SK-N-SH treated with all-trans-retinoic acid at 6 μM for 48 hours (cell line): ENCODE results near the gene PGS1.

ENCODE experiments used
- ATAC-seq: fragments of 200-7000 bp; cut with Tn5 transposase; 3 replicates; pipeline ENCODE4 v1.9.1; 2020; ENCODE audit warnings: mild to moderate bottlenecking, moderate library complexity
- ARNTL ChIP-seq: fragments of 450-650 bp; formaldehyde crosslinking; IDR thresholded peaks from 2 replicates; pipeline ENCODE4 v1.5.0; 2020; ENCODE audit warnings: low read depth, mild to moderate bottlenecking, moderate library complexity, borderline replicate concordance
- BACH2 ChIP-seq: fragments of 250-450 bp; sonication (Bioruptor Pico); IDR thresholded peaks from 2 replicates; pipeline ENCODE4 v1.9.0; 2021; ENCODE audit warnings: mild to moderate bottlenecking, borderline replicate concordance
- CSDC2 ChIP-seq: fragments of 250-450 bp; sonication (Bioruptor Pico); IDR thresholded peaks from 2 replicates; pipeline ENCODE4 v1.5.0; 2020; ENCODE audit warnings: mild to moderate bottlenecking, moderate library complexity
- ESRRG ChIP-seq: fragments of 250-450 bp; sonication (Bioruptor Pico); IDR thresholded peaks from 2 replicates; pipeline ENCODE4 v1.6.1; 2021; ENCODE audit warnings: mild to moderate bottlenecking
- GLIS3 ChIP-seq: fragments of 250-450 bp; sonication (Bioruptor Pico); IDR thresholded peaks from 2 replicates; pipeline ENCODE4 v1.5.0; 2020; ENCODE audit warnings: mild to moderate bottlenecking, moderate library complexity
- ISL1 ChIP-seq: fragments of 250-450 bp; sonication (Bioruptor Pico); IDR thresholded peaks from 2 replicates; pipeline ENCODE4 v2.1.2; 2022; ENCODE audit warnings: mild to moderate bottlenecking, moderate library complexity
- OSR1 ChIP-seq: fragments of 250-450 bp; sonication (Bioruptor Pico); IDR thresholded peaks from 2 replicates; pipeline ENCODE4 v1.8.0; 2022; ENCODE audit warnings: moderate library complexity, mild to moderate bottlenecking, inconsistent platforms
- PPARA ChIP-seq: fragments of 250-450 bp; sonication (Bioruptor Pico); IDR thresholded peaks from 2 replicates; pipeline ENCODE4 v1.5.0; 2020; ENCODE audit warnings: mild to moderate bottlenecking, borderline replicate concordance
- RARB ChIP-seq: fragments of 250-450 bp; sonication (Bioruptor Pico); IDR thresholded peaks from 2 replicates; pipeline ENCODE4 v1.8.0; 2021; ENCODE audit warnings: mild to moderate bottlenecking, moderate library complexity
- SNAI2 ChIP-seq: fragments of 250-450 bp; sonication (Bioruptor Pico); IDR thresholded peaks from 2 replicates; pipeline ENCODE4 v1.5.0; 2020; ENCODE audit warnings: mild to moderate bottlenecking, moderate library complexity
- TCF4 ChIP-seq: fragments of 250-450 bp; sonication (Bioruptor Pico); IDR thresholded peaks from 2 replicates; pipeline ENCODE4 v1.8.0; 2021; ENCODE audit warnings: mild to moderate bottlenecking, moderate library complexity, borderline replicate concordance
- TOX ChIP-seq: fragments of 250-450 bp; sonication (Bioruptor Pico); IDR thresholded peaks from 2 replicates; pipeline ENCODE4 v1.8.0; 2021; ENCODE audit warnings: mild to moderate bottlenecking, moderate library complexity, borderline replicate concordance
- ZC3H10 ChIP-seq: fragments of 250-450 bp; sonication (Bioruptor Pico); IDR thresholded peaks from 2 replicates; pipeline ENCODE4 v1.5.1; 2021; ENCODE audit warnings: mild to moderate bottlenecking, moderate library complexity
- ZFP30 ChIP-seq: fragments of 450-650 bp; formaldehyde crosslinking; IDR thresholded peaks from 2 replicates; pipeline ENCODE4 v1.5.0; 2022; ENCODE audit warnings: mild to moderate bottlenecking, moderate library complexity
- ZNF565 ChIP-seq: fragments of 450-650 bp; formaldehyde crosslinking; conservative IDR thresholded peaks from 2 replicates; pipeline ENCODE4 v1.5.0; 2020; ENCODE audit warnings: low read depth, mild to moderate bottlenecking, moderate library complexity
- ZNF70 ChIP-seq: fragments of 450-650 bp; formaldehyde crosslinking; IDR thresholded peaks from 2 replicates; pipeline ENCODE4 v1.5.0; 2020; ENCODE audit warnings: mild to moderate bottlenecking, moderate library complexity
- ZNF8 ChIP-seq: fragments of 450-650 bp; formaldehyde crosslinking; IDR thresholded peaks from 2 replicates; pipeline ENCODE4 v1.5.0; 2020; ENCODE audit warnings: mild to moderate bottlenecking, moderate library complexity
- TF ChIP-seq, protein P1 (sequence below): fragments of 250-450 bp; sonication (Bioruptor Pico); IDR thresholded peaks from 2 replicates; pipeline ENCODE4 v1.5.0; 2020; ENCODE audit warnings: mild to moderate bottlenecking, moderate library complexity
- TF ChIP-seq, protein P2 (sequence below): fragments of 250-450 bp; sonication (Bioruptor Pico); IDR thresholded peaks from 2 replicates; pipeline ENCODE4 v1.5.1; 2021; ENCODE audit warnings: mild to moderate bottlenecking, moderate library complexity
- TF ChIP-seq, protein P3 (sequence below): fragments of 250-450 bp; sonication (Bioruptor Pico); IDR thresholded peaks from 2 replicates; pipeline ENCODE4 v1.5.1; 2020; ENCODE audit warnings: low read depth, mild to moderate bottlenecking, moderate library complexity

PGS1 gene

DNA sequence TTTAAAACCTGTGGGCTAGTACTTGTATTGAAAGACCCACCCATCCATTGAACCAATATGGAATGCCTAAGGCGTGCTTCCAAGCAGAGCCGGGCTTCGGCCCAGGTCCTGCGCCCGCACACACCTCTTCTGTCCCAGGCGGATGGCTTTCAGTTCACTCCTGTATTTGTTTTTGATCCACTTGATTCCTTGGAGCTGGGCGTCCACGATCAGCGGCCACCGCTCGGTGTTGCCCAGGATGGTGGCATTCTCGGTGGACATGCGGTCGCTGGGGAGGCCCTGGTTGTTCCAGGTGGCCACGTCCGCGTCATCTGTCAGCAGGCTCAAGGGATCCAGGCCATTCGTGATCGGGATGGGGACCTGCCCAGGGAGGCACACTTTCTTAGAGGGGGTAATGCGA is 75.9 kb downstream of the PGS1 start:
- TF ChIP-seq TOX (CRISPR knock-in tag) (no peak), SNAI2 (CRISPR knock-in tag) (no peak), ZNF70 (no peak), ZC3H10 (CRISPR knock-in tag) (no peak), ZNF565 (CRISPR knock-in tag) (no peak), TCF4 (no peak), OSR1 (CRISPR knock-in tag) (no peak)
- no peak for ATAC-seq

DNA sequence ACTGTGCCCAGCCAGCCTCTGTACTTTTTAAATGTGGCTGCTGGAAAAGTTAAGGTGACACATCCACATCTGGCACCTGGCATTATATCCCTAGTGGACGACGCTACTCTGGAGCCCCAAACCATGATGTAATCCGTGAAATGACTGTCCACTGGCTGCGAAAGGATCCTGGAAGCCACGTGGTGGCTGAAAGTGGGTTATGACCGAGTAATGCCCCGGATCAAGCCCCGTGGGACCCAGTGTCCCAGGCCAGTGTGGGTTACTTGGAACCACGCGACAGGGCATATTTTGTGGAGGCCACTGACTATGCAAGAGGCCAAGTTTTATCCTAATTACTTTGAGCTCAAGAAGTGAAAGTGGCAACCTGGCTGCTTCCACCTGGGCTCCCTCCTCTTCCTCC is 79.6 kb downstream of the PGS1 start:
- TF ChIP-seq TCF4 (no peak), ZFP30 (no peak), ZC3H10 (CRISPR knock-in tag) (no peak), GLIS3 (CRISPR knock-in tag) (no peak), ZNF70 (no peak), RARB (CRISPR knock-in tag) (no peak), ISL1 (CRISPR knock-in tag) (no peak), CSDC2 (CRISPR knock-in tag) (no peak), TOX (CRISPR knock-in tag) (no peak), SNAI2 (CRISPR knock-in tag) (no peak), ESRRG (CRISPR knock-in tag) (no peak), PPARA (CRISPR knock-in tag) (no peak), ZNF565 (CRISPR knock-in tag) (no peak), OSR1 (CRISPR knock-in tag) (no peak), ARNTL (CRISPR knock-in tag) (no peak), ZNF8 (CRISPR knock-in tag) (no peak)
- TF ChIP-seq, protein P1, sequence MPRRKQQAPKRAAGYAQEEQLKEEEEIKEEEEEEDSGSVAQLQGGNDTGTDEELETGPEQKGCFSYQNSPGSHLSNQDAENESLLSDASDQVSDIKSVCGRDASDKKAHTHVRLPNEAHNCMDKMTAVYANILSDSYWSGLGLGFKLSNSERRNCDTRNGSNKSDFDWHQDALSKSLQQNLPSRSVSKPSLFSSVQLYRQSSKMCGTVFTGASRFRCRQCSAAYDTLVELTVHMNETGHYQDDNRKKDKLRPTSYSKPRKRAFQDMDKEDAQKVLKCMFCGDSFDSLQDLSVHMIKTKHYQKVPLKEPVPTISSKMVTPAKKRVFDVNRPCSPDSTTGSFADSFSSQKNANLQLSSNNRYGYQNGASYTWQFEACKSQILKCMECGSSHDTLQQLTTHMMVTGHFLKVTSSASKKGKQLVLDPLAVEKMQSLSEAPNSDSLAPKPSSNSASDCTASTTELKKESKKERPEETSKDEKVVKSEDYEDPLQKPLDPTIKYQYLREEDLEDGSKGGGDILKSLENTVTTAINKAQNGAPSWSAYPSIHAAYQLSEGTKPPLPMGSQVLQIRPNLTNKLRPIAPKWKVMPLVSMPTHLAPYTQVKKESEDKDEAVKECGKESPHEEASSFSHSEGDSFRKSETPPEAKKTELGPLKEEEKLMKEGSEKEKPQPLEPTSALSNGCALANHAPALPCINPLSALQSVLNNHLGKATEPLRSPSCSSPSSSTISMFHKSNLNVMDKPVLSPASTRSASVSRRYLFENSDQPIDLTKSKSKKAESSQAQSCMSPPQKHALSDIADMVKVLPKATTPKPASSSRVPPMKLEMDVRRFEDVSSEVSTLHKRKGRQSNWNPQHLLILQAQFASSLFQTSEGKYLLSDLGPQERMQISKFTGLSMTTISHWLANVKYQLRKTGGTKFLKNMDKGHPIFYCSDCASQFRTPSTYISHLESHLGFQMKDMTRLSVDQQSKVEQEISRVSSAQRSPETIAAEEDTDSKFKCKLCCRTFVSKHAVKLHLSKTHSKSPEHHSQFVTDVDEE: no peak
- TF ChIP-seq, protein P2, sequence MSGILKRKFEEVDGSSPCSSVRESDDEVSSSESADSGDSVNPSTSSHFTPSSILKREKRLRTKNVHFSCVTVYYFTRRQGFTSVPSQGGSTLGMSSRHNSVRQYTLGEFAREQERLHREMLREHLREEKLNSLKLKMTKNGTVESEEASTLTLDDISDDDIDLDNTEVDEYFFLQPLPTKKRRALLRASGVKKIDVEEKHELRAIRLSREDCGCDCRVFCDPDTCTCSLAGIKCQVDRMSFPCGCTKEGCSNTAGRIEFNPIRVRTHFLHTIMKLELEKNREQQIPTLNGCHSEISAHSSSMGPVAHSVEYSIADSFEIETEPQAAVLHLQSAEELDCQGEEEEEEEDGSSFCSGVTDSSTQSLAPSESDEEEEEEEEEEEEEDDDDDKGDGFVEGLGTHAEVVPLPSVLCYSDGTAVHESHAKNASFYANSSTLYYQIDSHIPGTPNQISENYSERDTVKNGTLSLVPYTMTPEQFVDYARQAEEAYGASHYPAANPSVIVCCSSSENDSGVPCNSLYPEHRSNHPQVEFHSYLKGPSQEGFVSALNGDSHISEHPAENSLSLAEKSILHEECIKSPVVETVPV (CRISPR knock-in tag): no peak
- ATAC-seq: no peak

DNA sequence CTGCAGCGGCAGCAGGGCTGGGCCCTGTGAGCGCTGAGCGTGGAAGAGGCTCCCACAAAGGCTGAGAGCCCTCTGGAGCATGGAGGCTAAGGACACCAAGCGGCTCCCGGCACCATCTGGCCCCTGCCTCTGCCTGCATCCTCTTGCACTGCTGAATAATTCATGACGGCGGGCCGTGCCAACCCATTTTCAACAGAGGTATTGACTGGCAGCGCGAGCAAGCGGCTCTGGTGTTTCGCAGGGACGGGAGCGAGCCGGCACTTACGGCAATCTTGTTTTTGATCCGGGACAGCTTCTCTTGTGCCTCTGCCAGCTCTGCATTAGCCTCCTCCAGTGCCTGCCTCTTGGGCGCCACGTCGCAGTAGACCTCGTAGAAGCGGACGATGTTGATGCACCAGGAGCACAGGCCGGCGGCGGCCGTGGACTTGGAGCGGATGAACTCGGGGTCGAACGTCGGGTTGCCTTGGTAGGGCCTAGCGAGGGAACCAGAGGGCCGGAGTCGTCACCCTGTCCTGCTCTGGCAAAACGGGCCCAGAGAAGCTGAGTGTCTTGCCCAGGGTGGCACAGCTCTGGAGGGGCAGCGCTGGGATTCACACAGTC is 80.4 kb downstream of the PGS1 start:
- TF ChIP-seq ZNF565 (CRISPR knock-in tag): no peak
- TF ChIP-seq RARB (CRISPR knock-in tag): no peak
- TF ChIP-seq ZFP30: no peak
- TF ChIP-seq GLIS3 (CRISPR knock-in tag): no peak
- no peak for TF ChIP-seq TOX (CRISPR knock-in tag)
- no peak for TF ChIP-seq BACH2 (CRISPR knock-in tag)
- TF ChIP-seq, protein P3, sequence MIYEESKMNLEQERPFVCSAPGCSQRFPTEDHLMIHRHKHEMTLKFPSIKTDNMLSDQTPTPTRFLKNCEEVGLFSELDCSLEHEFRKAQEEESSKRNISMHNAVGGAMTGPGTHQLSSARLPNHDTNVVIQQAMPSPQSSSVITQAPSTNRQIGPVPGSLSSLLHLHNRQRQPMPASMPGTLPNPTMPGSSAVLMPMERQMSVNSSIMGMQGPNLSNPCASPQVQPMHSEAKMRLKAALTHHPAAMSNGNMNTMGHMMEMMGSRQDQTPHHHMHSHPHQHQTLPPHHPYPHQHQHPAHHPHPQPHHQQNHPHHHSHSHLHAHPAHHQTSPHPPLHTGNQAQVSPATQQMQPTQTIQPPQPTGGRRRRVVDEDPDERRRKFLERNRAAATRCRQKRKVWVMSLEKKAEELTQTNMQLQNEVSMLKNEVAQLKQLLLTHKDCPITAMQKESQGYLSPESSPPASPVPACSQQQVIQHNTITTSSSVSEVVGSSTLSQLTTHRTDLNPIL (CRISPR knock-in tag): no peak
- TF ChIP-seq CSDC2 (CRISPR knock-in tag): no peak
- TF ChIP-seq, protein P1: no peak
- no peak for TF ChIP-seq ZNF8 (CRISPR knock-in tag)
- no peak for TF ChIP-seq ZC3H10 (CRISPR knock-in tag)
- TF ChIP-seq, all 23 proteins: peak for 0
- ATAC-seq: no peak
